HEK293 (cell line): ENCODE results near the gene KHSRP.

Experiments used
- CTCF ChIA-PET: fragments of 350-600 bp; formaldehyde crosslinking; extraction: SDS; loops from one replicate; lab custom pipeline; 2021; ENCODE audit warnings: antibody characterized with exemption; lab: Yijun Ruan, JAX
- POLR2A ChIA-PET: fragments of 300-600 bp; formaldehyde crosslinking; extraction: SDS; loops from one replicate; lab custom pipeline; 2020; ENCODE audit warnings: antibody characterized with exemption, inconsistent platforms; lab: Yijun Ruan, JAX
- H3K27ac ChIP-seq: fragments of 200-500 bp; sonication (Bioruptor generic); 2 replicates; pipeline ENCODE4 v1.5.1; 2014; ENCODE audit warnings: low read depth, low read length, control low read depth, inconsistent platforms; ENCODE audit errors: extremely low read depth
- H3K36me3 ChIP-seq, 2 experiments: fragments of 200-500 bp in 1 of 2; sonication (Bioruptor generic) in 1 of 2; 1 replicate in 1 of 2; 2 replicates in 1 of 2; pipeline ENCODE4 v1.5.1; 2014 to 2017; ENCODE audit warnings: inconsistent platforms in 2 of 2, low read length in 2 of 2; ENCODE audit not compliant: control insufficient read depth in 2 of 2, insufficient read depth in 1 of 2
- H3K4me1 ChIP-seq: fragments of 200-500 bp; sonication (Bioruptor generic); 2 replicates; pipeline ENCODE4 v1.5.1; 2014; ENCODE audit warnings: mild to moderate bottlenecking, low read length, inconsistent platforms; ENCODE audit not compliant: control insufficient read depth, insufficient read depth
- H3K4me3 ChIP-seq: 2 replicates; pipeline ENCODE4 v1.5.1; 2011; ENCODE audit warnings: low read depth, mild to moderate bottlenecking, control low read depth, low read length, moderate library complexity
- H3K9me3 ChIP-seq: fragments of 200-500 bp; sonication (Bioruptor generic); 2 replicates; pipeline ENCODE4 v1.5.1; 2014; ENCODE audit warnings: low read depth, low read length, inconsistent platforms; ENCODE audit not compliant: control insufficient read depth, insufficient read depth
- EGR2 ChIP-seq: fragments of 450-650 bp; formaldehyde crosslinking; IDR thresholded peaks from 2 replicates; pipeline ENCODE4 v1.5.1; 2016; ENCODE audit warnings: low read depth, missing biosample characterization, missing genetic modification characterization
- GFI1B ChIP-seq: fragments of 450-650 bp; formaldehyde crosslinking; IDR thresholded peaks from 2 replicates; pipeline ENCODE4 v1.5.1; 2016; ENCODE audit warnings: missing biosample characterization, missing genetic modification characterization
- HOXC10 ChIP-seq: sonication (generic); formaldehyde crosslinking; IDR thresholded peaks from 2 replicates; pipeline ENCODE4 v1.8.1; 2023; ENCODE audit warnings: mild to moderate bottlenecking, missing genetic modification reagents
- IKZF3 ChIP-seq: fragments of 450-650 bp; IDR thresholded peaks from 2 replicates; pipeline ENCODE4 v1.5.0; 2018; ENCODE audit warnings: missing biosample characterization, mild to moderate bottlenecking, missing genetic modification characterization, moderate library complexity
- KLF1 ChIP-seq: fragments of 450-650 bp; formaldehyde crosslinking; IDR thresholded peaks from 2 replicates; pipeline ENCODE4 v1.5.1; 2016; ENCODE audit warnings: missing biosample characterization, missing genetic modification characterization
- MZF1 ChIP-seq: fragments of 450-650 bp; formaldehyde crosslinking; IDR thresholded peaks from 2 replicates; pipeline ENCODE4 v1.5.1; 2017; ENCODE audit warnings: missing biosample characterization, missing genetic modification characterization, borderline replicate concordance
- SCRT1 ChIP-seq: fragments of 450-650 bp; formaldehyde crosslinking; IDR thresholded peaks from 2 replicates; pipeline ENCODE4 v1.5.1; 2016; ENCODE audit warnings: missing biosample characterization, missing genetic modification characterization, borderline replicate concordance
- SP7 ChIP-seq: fragments of 450-650 bp; formaldehyde crosslinking; IDR thresholded peaks from 2 replicates; pipeline ENCODE4 v1.5.1; 2016; ENCODE audit warnings: missing biosample characterization, missing genetic modification characterization
- ZIC2 ChIP-seq: fragments of 450-650 bp; formaldehyde crosslinking; IDR thresholded peaks from 2 replicates; pipeline ENCODE4 v1.5.1; 2016; ENCODE audit warnings: missing biosample characterization, missing genetic modification characterization
- ZNF10 ChIP-seq: fragments of 450-650 bp; formaldehyde crosslinking; IDR thresholded peaks from 2 replicates; pipeline ENCODE4 v1.5.1; 2017; ENCODE audit warnings: missing biosample characterization, missing genetic modification characterization
- ZNF155 ChIP-seq: fragments of 450-650 bp; formaldehyde crosslinking; IDR thresholded peaks from 2 replicates; pipeline ENCODE4 v1.5.1; 2016; ENCODE audit warnings: missing biosample characterization, missing genetic modification characterization
- ZNF174 ChIP-seq: fragments of 450-650 bp; formaldehyde crosslinking; IDR thresholded peaks from 2 replicates; pipeline ENCODE4 v1.5.0; 2017; ENCODE audit warnings: missing biosample characterization, mild to moderate bottlenecking, missing genetic modification characterization
- ZNF175 ChIP-seq: fragments of 450-650 bp; formaldehyde crosslinking; IDR thresholded peaks from 2 replicates; pipeline ENCODE4 v1.5.1; 2016; ENCODE audit warnings: missing biosample characterization, missing genetic modification characterization
- ZNF18 ChIP-seq: fragments of 450-650 bp; formaldehyde crosslinking; IDR thresholded peaks from 2 replicates; pipeline ENCODE4 v1.5.1; 2016; ENCODE audit warnings: missing biosample characterization, missing genetic modification characterization
- ZNF23 ChIP-seq: fragments of 450-650 bp; formaldehyde crosslinking; IDR thresholded peaks from 2 replicates; pipeline ENCODE4 v1.5.1; 2016; ENCODE audit warnings: missing biosample characterization, missing genetic modification characterization, borderline replicate concordance
- ZNF248 ChIP-seq: fragments of 450-650 bp; formaldehyde crosslinking; IDR thresholded peaks from 2 replicates; pipeline ENCODE4 v1.5.1; 2017; ENCODE audit warnings: missing biosample characterization, missing genetic modification characterization
- ZNF335 ChIP-seq: fragments of 450-650 bp; formaldehyde crosslinking; conservative IDR thresholded peaks from 2 replicates; pipeline ENCODE4 v1.5.1; 2016; ENCODE audit warnings: missing biosample characterization, missing genetic modification characterization
- ZNF416 ChIP-seq: fragments of 450-650 bp; formaldehyde crosslinking; IDR thresholded peaks from 2 replicates; pipeline ENCODE4 v1.5.1; 2016; ENCODE audit warnings: missing biosample characterization, missing genetic modification characterization
- ZNF423 ChIP-seq: fragments of 450-650 bp; formaldehyde crosslinking; IDR thresholded peaks from 2 replicates; pipeline ENCODE4 v1.5.1; 2016; ENCODE audit warnings: missing biosample characterization, missing genetic modification characterization
- ZNF488 ChIP-seq: fragments of 450-650 bp; formaldehyde crosslinking; IDR thresholded peaks from 2 replicates; pipeline ENCODE4 v1.5.1; 2016; ENCODE audit warnings: missing biosample characterization, missing genetic modification characterization
- ZNF518A ChIP-seq: fragments of 450-650 bp; formaldehyde crosslinking; conservative IDR thresholded peaks from 2 replicates; pipeline ENCODE4 v1.5.1; 2016; ENCODE audit warnings: low read depth, missing biosample characterization, missing genetic modification characterization
- ZNF558 ChIP-seq: fragments of 450-650 bp; formaldehyde crosslinking; IDR thresholded peaks from 2 replicates; pipeline ENCODE4 v1.5.1; 2016; ENCODE audit warnings: missing biosample characterization, missing genetic modification characterization
- ZNF623 ChIP-seq: fragments of 450-650 bp; formaldehyde crosslinking; IDR thresholded peaks from 2 replicates; pipeline ENCODE4 v1.5.1; 2016; ENCODE audit warnings: missing biosample characterization, missing genetic modification characterization
- ZNF660 ChIP-seq: fragments of 450-650 bp; IDR thresholded peaks from 2 replicates; pipeline ENCODE4 v1.5.1; 2018; ENCODE audit warnings: missing biosample characterization, mild to moderate bottlenecking, missing genetic modification characterization
- ZNF707 ChIP-seq: fragments of 450-650 bp; formaldehyde crosslinking; IDR thresholded peaks from 2 replicates; pipeline ENCODE4 v1.5.1; 2016; ENCODE audit warnings: missing biosample characterization, missing genetic modification characterization

Gene KHSRP

GRCh38 chr19:6378486-6378885 lies 46.1 kb downstream of the KHSRP start:
- Histone ChIP-seq H3K27ac (no peak overlapping the region), H3K4me3 (no peak overlapping the region), H3K4me1 (no peaks in the 10 kb centered on the region), H3K9me3 (no peaks in the 10 kb centered on the region), H3K36me3 (peaks cover 22 to 46% of the 10 kb centered on the region in 2 experiments)
- POLR2A ChIA-PET, result interaction anchor here (1.5 kb wide), 1 partner anchor 46 kb away, joined by 4 read pairs; the partner anchor contains the start of gene KHSRP
- TF ChIP-seq ZNF10 (tag by site-specific recombination) (no peak), ZNF558 (tag by site-specific recombination) (no peak), ZNF623 (tag by site-specific recombination) (no peak), HOXC10 (CRISPR knock-in tag) (no peak), ZNF174 (tag by site-specific recombination) (no peak), MZF1 (tag by site-specific recombination) (no peak), ZNF18 (tag by site-specific recombination) (no peak)
- TF ChIP-seq, all 188 proteins: peak for 0
- CTCF ChIA-PET, result interaction anchor here (0.6 kb wide), 1 partner anchor 481 kb away, joined by 3 read pairs; no protein-coding TSS in a partner anchor

- no peaks in the 10 kb centered on the region for H3K4me1 ChIP-seq
- H3K4me3 ChIP-seq, result no peak overlapping the region
- H3K36me3 ChIP-seq, result peaks cover 21 to 42% of the 10 kb centered on the region in 2 experiments
- H3K9me3 ChIP-seq, result no peaks in the 10 kb centered on the region
- CTCF ChIA-PET, result interaction anchor here (0.6 kb wide), 1 partner anchor 481 kb away, joined by 3 read pairs; no protein-coding TSS in a partner anchor
- POLR2A ChIA-PET, result interaction anchor here (0.9 to 1.5 kb wide), 2 partner anchors 20 to 47 kb away, joined by 4 to 7 read pairs; partner anchors contain the start of gene KHSRP
- TF ChIP-seq ZNF707 (tag by site-specific recombination) (no peak), IKZF3 (tag by site-specific recombination) (no peak), MZF1 (tag by site-specific recombination) (no peak), ZNF10 (tag by site-specific recombination) (no peak), ZNF23 (no peak), ZIC2 (tag by site-specific recombination) (peak; percentile 38; the same call in 1 of the 2 replicates), GFI1B (tag by site-specific recombination) (no peak), ZNF423 (tag by site-specific recombination) (no peak), ZNF518A (no peak)
- no peak overlapping the region for H3K27ac ChIP-seq
These were observed 46.6 kb downstream of the KHSRP start for GRCh38 chr19:6378041-6378440.

DNA sequence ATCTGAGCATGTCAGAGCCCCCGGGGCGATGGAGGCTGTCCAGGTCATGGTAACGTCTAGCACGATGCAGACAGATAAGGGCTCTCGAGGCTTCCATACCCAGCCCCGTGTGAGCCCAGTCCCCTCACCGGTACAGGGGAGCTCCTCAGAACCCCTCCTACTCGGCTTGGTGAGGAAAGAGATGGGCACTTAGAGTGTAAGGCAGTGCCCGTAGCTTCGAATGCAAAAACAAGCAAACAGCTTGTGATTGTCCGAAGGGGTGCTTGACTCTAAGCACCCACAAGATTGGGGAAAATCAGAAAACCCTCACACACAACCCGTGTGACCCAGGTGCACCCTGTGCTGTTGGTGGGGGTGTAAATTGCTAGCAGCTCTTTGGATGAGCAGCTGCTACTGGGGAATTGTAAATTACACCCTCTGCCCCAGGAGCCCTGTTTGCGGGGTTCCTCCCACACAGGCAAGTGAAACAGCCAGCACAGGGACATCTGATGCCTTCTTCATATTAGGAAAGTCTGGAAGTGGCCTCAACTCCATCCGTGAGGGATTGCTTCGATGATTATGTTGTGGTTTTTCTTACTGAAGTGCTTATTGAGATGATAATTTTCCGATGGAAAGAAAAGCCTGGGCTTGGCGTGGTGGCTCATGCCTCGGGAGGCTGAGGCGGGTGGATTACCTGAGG lies 48.0 kb downstream of the KHSRP start:
- POLR2A ChIA-PET, result interaction anchor here (1.2 to 1.5 kb wide), 2 partner anchors 17 to 48 kb away, joined by 3 to 4 read pairs; partner anchors contain the start of genes GTF2F1 and KHSRP
- no peak overlapping the region for H3K4me3 ChIP-seq
- H3K36me3 ChIP-seq, result peaks cover 12 to 31% of the 10 kb centered on the region in 2 experiments
- no peaks in the 10 kb centered on the region for H3K9me3 ChIP-seq
- CTCF ChIA-PET, result no interaction called here
- H3K4me1 ChIP-seq, result peaks cover 3% of the 10 kb centered on the region; the same call in 1 of the 2 replicates
- no peak overlapping the region for H3K27ac ChIP-seq
- no peak for TF ChIP-seq KLF1
- no peak for TF ChIP-seq ZNF175 (tag by site-specific recombination)
- 0 out of 2 replicates have a peak, but pooled peaks have one; percentile 24 for TF ChIP-seq ZNF335 (tag by site-specific recombination)
- TF ChIP-seq ZNF155 (tag by site-specific recombination), result no peak
- no peak for TF ChIP-seq ZNF416 (tag by site-specific recombination)
- TF ChIP-seq ZNF248, result no peak
- TF ChIP-seq SCRT1, result no peak
- peak; percentile 46 for TF ChIP-seq SP7 (tag by site-specific recombination)
- TF ChIP-seq ZNF488 (tag by site-specific recombination), result no peak
- TF ChIP-seq EGR2 (tag by site-specific recombination), result peak; percentile 24; the same call in 1 of the 2 replicates
- TF ChIP-seq ZNF23, result no peak
- TF ChIP-seq ZNF660, result no peak
